ENCODE results near the gene PRKCE. TPM values are rescaled to one million over a fixed set of nuclear protein-coding genes. Genes with fewer than 3 reads are reported as not detected.

The PRKCE gene
- total RNA-seq, 2 experiments from 2014 or later: 17.0 to 42.1 TPM

DNA sequence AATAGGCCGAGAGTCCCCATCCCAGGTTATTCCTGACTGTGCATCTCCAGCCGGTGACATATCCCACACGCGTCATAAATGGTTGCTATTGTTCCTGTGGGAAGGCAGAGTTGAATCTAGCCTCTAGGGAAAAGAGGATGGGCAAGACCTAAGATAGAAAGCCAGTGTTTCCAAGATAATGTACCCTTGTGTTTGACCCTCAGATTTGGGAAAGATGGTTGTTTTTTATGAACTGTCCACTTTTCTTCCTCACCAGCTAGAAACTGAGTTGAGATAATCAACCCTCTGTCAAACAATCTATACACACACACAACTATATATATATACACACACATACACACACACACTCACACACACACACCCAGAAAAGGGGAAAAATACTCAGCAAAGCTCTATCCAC, 131.0 kb downstream of the PRKCE start:
- H4K20me1 ChIP-seq (ENCODE audit: insufficient read depth, low read length): no peaks in the 10 kb centered on the region
- H2AFZ ChIP-seq (ENCODE audit: low read length): no peak overlapping the region
- peaks cover 6% of the 10 kb centered on the region for H3K4me1 ChIP-seq (ENCODE audit: insufficient read depth, low read length, poor library complexity, severe bottlenecking)
- H3K9me2 ChIP-seq (ENCODE audit: insufficient read depth, low read length): no peaks in the 10 kb centered on the region
- no peaks in the 10 kb centered on the region for H3K36me3 ChIP-seq (ENCODE audit: insufficient read depth, low read length)
- DNase-seq (ENCODE audit: low spot score): no peak
- POLR2A ChIA-PET: interaction anchor here (1.2 kb wide), 1 partner anchor 54 kb away, joined by 4 read pairs; no protein-coding TSS in a partner anchor
- no peaks in the 10 kb centered on the region for H3K9me3 ChIP-seq (ENCODE audit: low read length)
- no TSS peak for BruUV-seq (replicated peaks)
- no peak overlapping the region for H3K27ac ChIP-seq (ENCODE audit: low read depth, low read length, poor library complexity, severe bottlenecking)
- no peak overlapping the region for H3K4me2 ChIP-seq (ENCODE audit: low read length)
- H3K4me3 ChIP-seq (ENCODE audit: low read depth, low read length, poor library complexity, severe bottlenecking): no peak overlapping the region
- no peaks in the 10 kb centered on the region for H3K79me2 ChIP-seq (ENCODE audit: insufficient read depth, low read depth, low read length)
- intact Hi-C loops (cut with micrococcal nuclease; ENCODE audit: unreplicated experiment): no loop called here
- no peak for TF ChIP-seq CTCF (conservative IDR thresholded peaks at IDR 0.05; ENCODE audit: low read length)
- no peak for TF ChIP-seq EZH2phosphoT487 (IDR thresholded peaks at IDR 0.05; ENCODE audit: borderline replicate concordance, low read depth, low read length)
- CTCF ChIA-PET (ENCODE audit: unreplicated experiment): interaction anchor here (1.3 kb wide), 1 partner anchor 53 kb away, joined by 5 read pairs; no protein-coding TSS in a partner anchor

DNA sequence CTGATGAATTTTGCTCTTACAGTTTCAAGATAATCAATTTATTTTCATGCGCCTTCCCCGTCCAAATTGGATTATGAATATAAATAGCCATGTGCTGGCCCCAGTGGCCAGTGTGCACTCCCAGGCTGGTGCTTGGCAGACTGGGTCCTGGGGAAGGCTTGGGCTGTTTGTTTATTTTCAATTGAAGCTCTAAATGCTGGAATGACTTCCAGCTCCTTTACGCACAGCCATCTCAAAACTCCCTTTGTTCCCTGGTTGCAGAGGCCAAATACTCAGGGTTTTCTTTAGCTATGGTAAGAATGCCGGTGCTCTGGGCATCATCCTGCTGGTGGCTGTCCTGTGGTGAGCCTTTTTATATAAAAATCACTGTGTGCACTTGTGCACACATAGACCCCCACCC, 131.5 kb downstream of the PRKCE start:
- POLR2A ChIA-PET: interaction anchor here (0.6 kb wide), 1 partner anchor 127 kb away, joined by 3 read pairs; no protein-coding TSS in a partner anchor
- no peak overlapping the region for H3K4me3 ChIP-seq (ENCODE audit: low read depth, low read length, poor library complexity, severe bottlenecking)
- no peaks in the 10 kb centered on the region for H3K79me2 ChIP-seq (ENCODE audit: insufficient read depth, low read depth, low read length)
- H2AFZ ChIP-seq (ENCODE audit: low read length): no peak overlapping the region
- H3K27ac ChIP-seq (ENCODE audit: low read depth, low read length, poor library complexity, severe bottlenecking): no peak overlapping the region
- TF ChIP-seq CTCF (conservative IDR thresholded peaks at IDR 0.05; ENCODE audit: low read length): no peak
- no peak for TF ChIP-seq EZH2phosphoT487 (IDR thresholded peaks at IDR 0.05; ENCODE audit: borderline replicate concordance, low read depth, low read length)
- CTCF ChIA-PET (ENCODE audit: unreplicated experiment): no interaction called here
- H4K20me1 ChIP-seq (ENCODE audit: insufficient read depth, low read length): no peaks in the 10 kb centered on the region
- H3K9me3 ChIP-seq (ENCODE audit: low read length): no peaks in the 10 kb centered on the region
- intact Hi-C loops (cut with micrococcal nuclease; ENCODE audit: unreplicated experiment): no loop called here
- H3K9me2 ChIP-seq (ENCODE audit: insufficient read depth, low read length): no peaks in the 10 kb centered on the region
- peaks cover 6% of the 10 kb centered on the region for H3K4me1 ChIP-seq (ENCODE audit: insufficient read depth, low read length, poor library complexity, severe bottlenecking)
- H3K36me3 ChIP-seq (ENCODE audit: insufficient read depth, low read length): no peaks in the 10 kb centered on the region
- BruUV-seq (replicated peaks): no TSS peak
- no peak overlapping the region for H3K4me2 ChIP-seq (ENCODE audit: low read length)
- DNase-seq (ENCODE audit: low spot score): no peak

GRCh38 chr2:45786030-45786835, 134.8 kb downstream of the PRKCE start:
- Histone ChIP-seq H3K79me2 (ENCODE audit: insufficient read depth, low read depth, low read length) (no peaks in the 10 kb centered on the region), H2AFZ (ENCODE audit: low read length) (no peak overlapping the region), H3K27ac (ENCODE audit: low read depth, low read length, poor library complexity, severe bottlenecking) (no peak overlapping the region), H3K4me3 (ENCODE audit: low read depth, low read length, poor library complexity, severe bottlenecking) (no peak overlapping the region), H3K9me3 (ENCODE audit: low read length) (no peaks in the 10 kb centered on the region), H3K4me2 (ENCODE audit: low read length) (no peak overlapping the region), H4K20me1 (ENCODE audit: insufficient read depth, low read length) (no peaks in the 10 kb centered on the region; the same call in 1 of the 2 replicates), H3K9me2 (ENCODE audit: insufficient read depth, low read length) (no peaks in the 10 kb centered on the region), H3K4me1 (ENCODE audit: insufficient read depth, low read length, poor library complexity, severe bottlenecking) (peaks cover 18% of the 10 kb centered on the region), H3K36me3 (ENCODE audit: insufficient read depth, low read length) (no peaks in the 10 kb centered on the region)
- CTCF ChIA-PET (ENCODE audit: unreplicated experiment): no interaction called here
- no peak for DNase-seq (ENCODE audit: low spot score)
- intact Hi-C loops (cut with micrococcal nuclease; ENCODE audit: unreplicated experiment): no loop called here
- no TSS peak for BruUV-seq (replicated peaks)
- TF ChIP-seq EZH2phosphoT487 (IDR thresholded peaks at IDR 0.05; ENCODE audit: borderline replicate concordance, low read depth, low read length) (no peak), CTCF (conservative IDR thresholded peaks at IDR 0.05; ENCODE audit: low read length) (no peak)
- POLR2A ChIA-PET: no interaction called here

Data from OCI-LY7 (cell line).